Measurements from ENCODE around the gene PLEKHG4B. TPM values are rescaled to one million over a fixed set of nuclear protein-coding genes. Genes with fewer than 3 reads are reported as not detected.

The PLEKHG4B gene
- total and polyA plus RNA-seq, 2 of the 8 experiments (the other 6 are each of a cell fraction or from before 2014, with no cell fraction given) = 31.1 to 43.6 TPM

DNA sequence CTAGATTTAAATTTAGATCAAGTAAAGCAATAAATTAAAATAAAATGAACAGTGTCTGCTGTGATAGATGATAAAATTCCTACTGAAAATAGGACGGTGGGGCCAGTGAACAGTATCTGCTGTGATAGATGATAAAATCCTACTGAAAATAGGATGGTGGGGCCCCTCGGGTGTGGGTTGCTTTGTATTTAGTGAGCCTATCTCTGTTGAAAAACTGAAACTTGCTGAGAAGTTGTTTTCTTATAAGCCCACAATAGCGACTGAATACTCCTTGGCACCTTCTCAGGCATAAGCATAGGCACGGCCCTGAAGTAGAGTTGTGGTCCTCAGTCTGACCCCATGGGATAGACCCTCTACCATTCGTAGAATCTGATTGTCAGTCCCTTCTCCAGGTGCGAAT is 131.8 kb downstream of the PLEKHG4B start:
- Histone ChIP-seq H3K56ac (replicated peaks; ENCODE audit: insufficient read length, low read depth, low read length) (no peak overlapping the region), H2AFZ (ENCODE audit: low read length) (no peak overlapping the region), H4K8ac (ENCODE audit: extremely low read depth, insufficient read depth, low read length) (no peak overlapping the region), H2BK12ac (ENCODE audit: low read depth, low read length) (no peak overlapping the region), H4K5ac (ENCODE audit: insufficient read length, low read depth, low read length) (no peak overlapping the region), H2AK5ac (ENCODE audit: low read depth, low read length) (no peak overlapping the region), H2BK5ac (ENCODE audit: low read depth, low read length) (no peak overlapping the region), H3K27me3 (replicated peaks in 1 of 4; ENCODE audit: control insufficient read depth in 3 of 4, extremely low read depth in 1 of 4, insufficient read depth in 3 of 4, low read length in 3 of 4) (no peaks in the 10 kb centered on the region), H4K91ac (replicated peaks; ENCODE audit: insufficient read length, low read length) (no peak overlapping the region), H3K4me2 (ENCODE audit: insufficient read depth in 1 of 2, low read depth in 2 of 2, low read length in 2 of 2) (no peak overlapping the region), H3K23ac (ENCODE audit: insufficient read length) (no peak overlapping the region), H3K27ac (ENCODE audit: low read depth, low read length) (no peak overlapping the region), H3K23me2 (ENCODE audit: low read depth, low read length) (peaks cover 3% of the 10 kb centered on the region), H4K20me1 (replicated peaks in 1 of 2; ENCODE audit: control insufficient read depth in 1 of 2, insufficient read depth in 2 of 2, low read length in 2 of 2) (peaks cover 2 to 9% of the 10 kb centered on the region in 2 experiments), H2BK15ac (ENCODE audit: low read length) (no peak overlapping the region), H2BK120ac (replicated peaks; ENCODE audit: low read depth, low read length) (no peak overlapping the region), H2BK20ac (ENCODE audit: low read length) (no peak overlapping the region), H3K14ac (ENCODE audit: insufficient read length) (no peak overlapping the region), H3K9me3 (ENCODE audit: insufficient read depth in 2 of 2, low read depth in 1 of 2, low read length in 1 of 2) (no peaks in the 10 kb centered on the region), H3K9ac (replicated peaks in 1 of 4; ENCODE audit: extremely low read depth in 1 of 4, low read depth in 3 of 4, low read length in 3 of 4) (no peak overlapping the region), H3K79me1 (ENCODE audit: low read depth, low read length) (peaks cover 2% of the 10 kb centered on the region; the same call in 1 of the 2 replicates), H3K79me2 (ENCODE audit: control insufficient read depth in 1 of 2, insufficient read depth in 2 of 2, low read length in 2 of 2) (peaks cover 3 to 43% of the 10 kb centered on the region in 2 experiments; a peak in 3 of 4 replicates), H3K4me1 (replicated peaks in 1 of 4; ENCODE audit: control insufficient read depth in 3 of 4, insufficient read depth in 4 of 4, low read length in 3 of 4) (peaks cover 0 to 4% (median 0%) of the 10 kb centered on the region in 4 experiments; a peak in 1 of 7 replicates), H3K36me3 (ENCODE audit: control insufficient read depth in 2 of 4, insufficient read depth in 4 of 4, low read length in 3 of 4) (peaks cover 15 to 36% (median 29%) of the 10 kb centered on the region in 4 experiments), H3K4ac (replicated peaks; ENCODE audit: insufficient read length, low read depth, low read length) (no peak overlapping the region), H3K18ac (ENCODE audit: extremely low read depth, low read length) (no peak overlapping the region), H3K4me3 (ENCODE audit: extremely low read depth in 1 of 4, insufficient read depth in 2 of 4, low read depth in 3 of 4, low read length in 4 of 4) (no peak overlapping the region)
- DNase-seq (ENCODE audit: low read depth in 1 of 2, low spot score in 2 of 2) (no peak), FAIRE-seq (no peak)
- ChIA-PET CTCF (ENCODE audit: partially characterized antibody) (no interaction called here), POLR2A (ENCODE audit: partially characterized antibody) (no interaction called here)
- 92% methylated on average over 6 of the region's 6 CpGs; no CpG with 5 or more reads in 1 of the 2 experiments for WGBS, 2 experiments (ENCODE audit: extremely low coverage in 1 of 2, insufficient coverage in 1 of 2, insufficient read length in 1 of 2, insufficient replicate concordance in 2 of 2, low coverage in 1 of 2, low lambda C conversion rate in 2 of 2, missing lambda C conversion rate in 1 of 2)
- TF ChIP-seq SP1 (IDR thresholded peaks at IDR 0.05; ENCODE audit: low read depth, low read length) (no peak), SUZ12 (IDR thresholded peaks at IDR 0.05; ENCODE audit: low read length) (no peak), CHD2 (IDR thresholded peaks at IDR 0.05; ENCODE audit: low read length) (no peak), EZH2 (IDR thresholded peaks at IDR 0.05; ENCODE audit: low read depth, low read length, severe bottlenecking) (no peak), POU5F1 (IDR thresholded peaks at IDR 0.05; ENCODE audit: low read depth, low read length) (no peak), TEAD4 (IDR thresholded peaks at IDR 0.05; ENCODE audit: low read depth, low read length) (no peak), ZNF274 (IDR thresholded peaks at IDR 0.05; ENCODE audit: borderline replicate concordance, extremely low read depth, low read length) (no peak), RFX5 (IDR thresholded peaks at IDR 0.05; ENCODE audit: borderline replicate concordance, low read depth, low read length) (no peak), EP300 (IDR thresholded peaks at IDR 0.05; ENCODE audit: borderline replicate concordance in 1 of 2, low read depth in 2 of 2, low read length in 2 of 2) (no peak), JUN (IDR thresholded peaks at IDR 0.05; ENCODE audit: low read depth, low read length) (no peak), POLR2A (IDR thresholded peaks at IDR 0.05; ENCODE audit: control extremely low read depth in 1 of 2, low read depth in 2 of 2, low read length in 2 of 2) (no peak), CREB1 (IDR thresholded peaks at IDR 0.05) (no peak), NANOG (IDR thresholded peaks at IDR 0.05; ENCODE audit: insufficient read depth, low read depth, low read length, poor library complexity, severe bottlenecking) (no peak)
- TF ChIP-seq, protein P1, sequence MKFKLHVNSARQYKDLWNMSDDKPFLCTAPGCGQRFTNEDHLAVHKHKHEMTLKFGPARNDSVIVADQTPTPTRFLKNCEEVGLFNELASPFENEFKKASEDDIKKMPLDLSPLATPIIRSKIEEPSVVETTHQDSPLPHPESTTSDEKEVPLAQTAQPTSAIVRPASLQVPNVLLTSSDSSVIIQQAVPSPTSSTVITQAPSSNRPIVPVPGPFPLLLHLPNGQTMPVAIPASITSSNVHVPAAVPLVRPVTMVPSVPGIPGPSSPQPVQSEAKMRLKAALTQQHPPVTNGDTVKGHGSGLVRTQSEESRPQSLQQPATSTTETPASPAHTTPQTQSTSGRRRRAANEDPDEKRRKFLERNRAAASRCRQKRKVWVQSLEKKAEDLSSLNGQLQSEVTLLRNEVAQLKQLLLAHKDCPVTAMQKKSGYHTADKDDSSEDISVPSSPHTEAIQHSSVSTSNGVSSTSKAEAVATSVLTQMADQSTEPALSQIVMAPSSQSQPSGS (IDR thresholded peaks at IDR 0.05; ENCODE audit: low read length) = no peak
